CD8-positive, alpha-beta memory T cell (primary cell): ENCODE data around the gene SLC22A24. TPM values are rescaled to one million over a fixed set of nuclear protein-coding genes. Genes with fewer than 3 reads are reported as not detected.
"Not testable (repeated sequence)": the region's sequence is repeated elsewhere in the genome, so short reads cannot be mapped to it uniquely, and the experiment has no call there.

ENCODE experiments used
- CTCF ChIA-PET: fragments of 350-600 bp; sonication (Branson Sonifier 250); formaldehyde crosslinking; loops from one replicate; lab custom pipeline; 2021; ENCODE audit warnings: antibody characterized with exemption; lab: Charles Lee
- POLR2A ChIA-PET: fragments of 350-600 bp; sonication (Branson Sonifier 250); formaldehyde crosslinking; loops from one replicate; lab custom pipeline; 2021; ENCODE audit warnings: antibody characterized with exemption; lab: Charles Lee
- DNase-seq, 5 donors: peaks; one replicate each; pipeline versions ENCODE4 v3.0.0 to v3.0.0-alpha.2; 2020 to 2022; ENCODE audit warnings: mixed read lengths in 1 of 5
- H3K27ac ChIP-seq: one replicate; pipeline ENCODE4 v1.7.0; 2013; ENCODE audit warnings: low read depth, mild to moderate bottlenecking, low read length, moderate library complexity
- H3K27me3 ChIP-seq: 2 replicates; pipeline ENCODE4 v1.7.0; 2013; ENCODE audit warnings: low read length, mild to moderate bottlenecking; ENCODE audit not compliant: insufficient read depth, poor library complexity, severe bottlenecking
- H3K36me3 ChIP-seq: 2 replicates; pipeline ENCODE4 v1.7.0; 2013; ENCODE audit warnings: mild to moderate bottlenecking, low read length, moderate library complexity; ENCODE audit not compliant: insufficient read depth
- H3K4me1 ChIP-seq: 2 replicates; pipeline ENCODE4 v1.7.0; 2013; ENCODE audit warnings: mild to moderate bottlenecking, low read length, moderate library complexity; ENCODE audit not compliant: insufficient read depth
- H3K4me3 ChIP-seq: 2 replicates; pipeline ENCODE4 v1.7.0; 2013; ENCODE audit warnings: mild to moderate bottlenecking, low read length
- H3K9me3 ChIP-seq: 2 replicates; pipeline ENCODE4 v1.7.0; 2013; ENCODE audit warnings: mild to moderate bottlenecking, low read length
- H3K27ac Mint-ChIP-seq, 8 donors: one replicate each; pipeline ENCODE4 v1.8.0; 2020 to 2021; ENCODE audit warnings: mixed read lengths in 8 of 8, mild to moderate bottlenecking in 6 of 8, inconsistent platforms in 3 of 8, moderate library complexity in 3 of 8
- H3K27me3 Mint-ChIP-seq, 2 donors: one replicate each; pipeline ENCODE4 v1.8.0; 2020 to 2021; ENCODE audit warnings: mixed read lengths in 2 of 2, mild to moderate bottlenecking in 1 of 2, moderate library complexity in 1 of 2
- H3K36me3 Mint-ChIP-seq, 3 donors: one replicate each; pipeline ENCODE4 v1.8.0; 2020 to 2021; ENCODE audit warnings: mixed read lengths in 3 of 3, inconsistent platforms in 1 of 3, mild to moderate bottlenecking in 1 of 3
- H3K4me1 Mint-ChIP-seq, 3 donors: one replicate each; pipeline ENCODE4 v1.8.0; 2020 to 2021; ENCODE audit warnings: mixed read lengths in 3 of 3, inconsistent platforms in 1 of 3, mild to moderate bottlenecking in 1 of 3
- H3K4me3 Mint-ChIP-seq, 7 donors: one replicate each; pipeline ENCODE4 v1.8.0; 2020 to 2021; ENCODE audit warnings: mixed read lengths in 7 of 7, mild to moderate bottlenecking in 6 of 7, moderate library complexity in 4 of 7, inconsistent platforms in 2 of 7
- H3K9me3 Mint-ChIP-seq, 5 donors: one replicate each; pipeline ENCODE4 v1.8.0; 2020 to 2022; ENCODE audit warnings: mixed read lengths in 5 of 5, mild to moderate bottlenecking in 3 of 5, moderate library complexity in 2 of 5, inconsistent platforms in 1 of 5
- polyA plus RNA-seq: library from polyadenylated mRNA; unstranded; fragments of 300-500 nt; fragmentation: Illumina TruSeq; gene quantifications from one replicate; pipeline ENCODE4 v1.2.3, GENCODE V29; 2021
- total RNA-seq, 2 experiments: library from RNA; stranded (reverse); gene quantifications; one replicate each; pipeline ENCODE4 v1.2.3, GENCODE V29; 2021

The SLC22A24 gene
- total and polyA plus RNA-seq, 3 experiments from 2014 or later: not detected

GRCh38 chr11:63132985-63133775 is 10.8 kb downstream of the SLC22A24 start:
- peaks cover 30 to 87% of the 10 kb centered on the region in 2 donors for H3K27me3 Mint-ChIP-seq
- H3K9me3 Mint-ChIP-seq: peaks cover 0 to 15% (median 7%) of the 10 kb centered on the region in 5 donors
- no peaks in the 10 kb centered on the region for H3K4me1 Mint-ChIP-seq
- no peaks in the 10 kb centered on the region for H3K36me3 Mint-ChIP-seq
- Histone ChIP-seq H3K9me3 (no peaks in the 10 kb centered on the region), H3K4me1 (no peaks in the 10 kb centered on the region), H3K27ac (no peak overlapping the region), H3K4me3 (no peak overlapping the region), H3K27me3 (no peaks in the 10 kb centered on the region), H3K36me3 (no peaks in the 10 kb centered on the region)
- CTCF ChIA-PET: interaction anchor here (1.7 kb wide), 1 partner anchor 11 kb away, joined by 3 read pairs; no protein-coding TSS in a partner anchor
- H3K4me3 Mint-ChIP-seq: no peak overlapping the region
- POLR2A ChIA-PET: no interaction called here
- DNase-seq: no peak
- H3K27ac Mint-ChIP-seq: no peak overlapping the region

GRCh38 chr11:63099555-63099954 is 44.5 kb downstream of the SLC22A24 start:
- peaks cover 7% of the 10 kb centered on the region for H3K9me3 ChIP-seq
- H3K9me3 Mint-ChIP-seq: peaks cover 15 to 36% (median 32%) of the 10 kb centered on the region in 5 donors
- H3K36me3 ChIP-seq: no peaks in the 10 kb centered on the region
- ChIA-PET POLR2A (no interaction called here), CTCF (no interaction called here)
- H3K27ac ChIP-seq: no peak overlapping the region
- no peak overlapping the region for H3K4me3 ChIP-seq
- H3K27ac Mint-ChIP-seq: no peak overlapping the region
- H3K4me1 Mint-ChIP-seq: no peaks in the 10 kb centered on the region
- H3K27me3 Mint-ChIP-seq: peaks cover 5 to 27% of the 10 kb centered on the region in 2 donors
- H3K4me1 ChIP-seq: no peaks in the 10 kb centered on the region
- no peak for DNase-seq
- H3K27me3 ChIP-seq: no peaks in the 10 kb centered on the region
- H3K4me3 Mint-ChIP-seq: no peak overlapping the region
- no peaks in the 10 kb centered on the region for H3K36me3 Mint-ChIP-seq

GRCh38 chr11:63080682-63081081 is 63.3 kb downstream of the SLC22A24 start:
- H3K4me3 ChIP-seq: no peak overlapping the region
- peaks cover 0 to 8% (median 0%) of the 10 kb centered on the region in 5 donors for H3K9me3 Mint-ChIP-seq

GRCh38 chr11:63046203-63046602 is 97.8 kb downstream of the SLC22A24 start:
- H3K4me1 Mint-ChIP-seq, H3K36me3 Mint-ChIP-seq, H3K4me3 ChIP-seq, DNase-seq, H3K9me3 Mint-ChIP-seq, H3K9me3 ChIP-seq, H3K27ac ChIP-seq, H3K27ac Mint-ChIP-seq, CTCF ChIA-PET, POLR2A ChIA-PET, H3K4me1 ChIP-seq, H3K27me3 ChIP-seq, H3K4me3 Mint-ChIP-seq, H3K36me3 ChIP-seq: not testable (repeated sequence)
- peaks cover 14 to 52% of the 10 kb centered on the region in 2 donors for H3K27me3 Mint-ChIP-seq

More at GRCh38 chr11:63080682-63081081, 63.3 kb downstream of the SLC22A24 start:
- H3K36me3 ChIP-seq: no peaks in the 10 kb centered on the region
- Mint-ChIP-seq H3K27me3 (peaks cover 26 to 82% of the 10 kb centered on the region in 2 donors), H3K4me3 (no peak overlapping the region), H3K4me1 (peaks cover 0 to 4% (median 0%) of the 10 kb centered on the region in 3 donors), H3K27ac (no peak overlapping the region), H3K36me3 (peaks cover 0 to 3% (median 0%) of the 10 kb centered on the region in 3 donors)
- DNase-seq: no peak
- H3K27ac ChIP-seq: no peak overlapping the region
- no peaks in the 10 kb centered on the region for H3K4me1 ChIP-seq
- ChIA-PET CTCF (no interaction called here), POLR2A (no interaction called here)
- H3K27me3 ChIP-seq: peaks cover 1% of the 10 kb centered on the region
- H3K9me3 ChIP-seq: no peaks in the 10 kb centered on the region

GRCh38 chr11:63042596-63042995 is 101.4 kb downstream of the SLC22A24 start:
- POLR2A ChIA-PET: no interaction called here
- H3K4me3 ChIP-seq: no peak overlapping the region
- Mint-ChIP-seq H3K9me3 (peaks cover 0 to 6% (median 0%) of the 10 kb centered on the region in 5 donors), H3K4me1 (no peaks in the 10 kb centered on the region), H3K27ac (no peak overlapping the region), H3K27me3 (peaks cover 22 to 48% of the 10 kb centered on the region in 2 donors), H3K36me3 (peaks cover 0 to 5% (median 0%) of the 10 kb centered on the region in 3 donors), H3K4me3 (no peak overlapping the region)
- CTCF ChIA-PET: no interaction called here
- H3K36me3 ChIP-seq: no peaks in the 10 kb centered on the region
- H3K27ac ChIP-seq: no peak overlapping the region
- H3K27me3 ChIP-seq: no peaks in the 10 kb centered on the region
- DNase-seq: no peak
- H3K4me1 ChIP-seq: no peaks in the 10 kb centered on the region
- no peaks in the 10 kb centered on the region for H3K9me3 ChIP-seq

- Mint-ChIP-seq H3K27me3 (peaks cover 3 to 46% of the 10 kb centered on the region in 2 donors), H3K36me3 (no peaks in the 10 kb centered on the region), H3K9me3 (no peaks in the 10 kb centered on the region), H3K4me3 (no peak overlapping the region), H3K4me1 (peaks cover 0 to 4% (median 3%) of the 10 kb centered on the region in 3 donors), H3K27ac (no peak overlapping the region)
- DNase-seq: no peak
- Histone ChIP-seq H3K4me3 (no peak overlapping the region), H3K36me3 (no peaks in the 10 kb centered on the region), H3K27me3 (no peaks in the 10 kb centered on the region), H3K9me3 (no peaks in the 10 kb centered on the region), H3K4me1 (no peaks in the 10 kb centered on the region), H3K27ac (no peak overlapping the region)
- ChIA-PET POLR2A (no interaction called here), CTCF (interaction anchor here (1.0 to 4.7 kb wide), 2 partner anchors 8 to 9 kb away, joined by 5 to 28 read pairs; no protein-coding TSS in a partner anchor)
Measured at GRCh38 chr11:63032457-63032856, 111.6 kb downstream of the SLC22A24 start.

Other genes starting within 250 kb of the SLC22A24 start
- not detected for gene CHRM1, start 222.9 kb downstream of the SLC22A24 start, total RNA-seq
- gene CHRM1, start 222.9 kb downstream of the SLC22A24 start, polyA plus RNA-seq: not detected
- not detected for gene SLC22A6, start 159.3 kb downstream of the SLC22A24 start, total RNA-seq
- gene SLC22A6, start 159.3 kb downstream of the SLC22A24 start, polyA plus RNA-seq: not detected
- not detected for gene SLC22A8, start 128.4 kb downstream of the SLC22A24 start, total RNA-seq
- gene SLC22A8, start 128.4 kb downstream of the SLC22A24 start, polyA plus RNA-seq: not detected
- gene SLC22A25, start 99.4 kb upstream of the SLC22A24 start, total RNA-seq: not detected
- gene SLC22A25, start 99.4 kb upstream of the SLC22A24 start, polyA plus RNA-seq: not detected
- not detected for gene SLC22A9, start 225.6 kb upstream of the SLC22A24 start, total RNA-seq
- gene SLC22A9, start 225.6 kb upstream of the SLC22A24 start, polyA plus RNA-seq: not detected